ENCODE data around the gene NOC4L. TPM values are rescaled to one million over a fixed set of nuclear protein-coding genes. Genes with fewer than 3 reads are reported as not detected.

Gene NOC4L
- total RNA-seq, 2 experiments from 2014 or later, result 31.0 to 47.6 TPM

GRCh38 chr12:132143336-132144071 lies 753 bp upstream of the NOC4L start:
- Histone ChIP-seq H3K9me3 (ENCODE audit: low read length) (no peaks in the 10 kb centered on the region), H3K27ac (ENCODE audit: low read depth, low read length, poor library complexity, severe bottlenecking) (peak overlapping the region; percentile 49), H3K4me3 (ENCODE audit: low read depth, low read length, poor library complexity, severe bottlenecking) (peak overlapping the region; percentile 89), H4K20me1 (ENCODE audit: insufficient read depth, low read length) (no peaks in the 10 kb centered on the region; the same call in 1 of the 2 replicates), H3K4me2 (ENCODE audit: low read length) (peak overlapping the region; percentile 90), H3K79me2 (ENCODE audit: insufficient read depth, low read depth, low read length) (peaks cover 44% of the 10 kb centered on the region), H3K4me1 (ENCODE audit: insufficient read depth, low read length, poor library complexity, severe bottlenecking) (peaks cover 19% of the 10 kb centered on the region), H3K9me2 (ENCODE audit: insufficient read depth, low read length) (no peaks in the 10 kb centered on the region), H3K36me3 (ENCODE audit: insufficient read depth, low read length) (peaks cover 76% of the 10 kb centered on the region), H2AFZ (ENCODE audit: low read length) (no peak overlapping the region)
- BruUV-seq (replicated peaks), result TSS peak; percentile 44
- ChIA-PET CTCF (ENCODE audit: unreplicated experiment) (no interaction called here), POLR2A (no interaction called here)
- peak; percentile 52 for DNase-seq (ENCODE audit: low spot score)
- intact Hi-C loops (cut with micrococcal nuclease; ENCODE audit: unreplicated experiment), result loop anchor here (5.0 kb wide), 1 partner anchor 56 kb away; no protein-coding TSS in a partner anchor
- TF ChIP-seq CTCF (conservative IDR thresholded peaks at IDR 0.05; ENCODE audit: low read length) (no peak), EZH2phosphoT487 (IDR thresholded peaks at IDR 0.05; ENCODE audit: borderline replicate concordance, low read depth, low read length) (no peak)

- no peaks in the 10 kb centered on the region; the same call in 1 of the 2 replicates for H4K20me1 ChIP-seq (ENCODE audit: insufficient read depth, low read length)
- CTCF ChIA-PET (ENCODE audit: unreplicated experiment), result no interaction called here
- DNase-seq (ENCODE audit: low spot score), result peak; percentile 31
- H3K27ac ChIP-seq (ENCODE audit: low read depth, low read length, poor library complexity, severe bottlenecking), result peak overlapping the region; percentile 14
- H3K4me2 ChIP-seq (ENCODE audit: low read length), result peak overlapping the region; percentile 85
- H2AFZ ChIP-seq (ENCODE audit: low read length), result no peak overlapping the region
- peaks cover 19% of the 10 kb centered on the region for H3K4me1 ChIP-seq (ENCODE audit: insufficient read depth, low read length, poor library complexity, severe bottlenecking)
- POLR2A ChIA-PET, result no interaction called here
- peaks cover 44% of the 10 kb centered on the region for H3K79me2 ChIP-seq (ENCODE audit: insufficient read depth, low read depth, low read length)
- H3K36me3 ChIP-seq (ENCODE audit: insufficient read depth, low read length), result peaks cover 65% of the 10 kb centered on the region
- TF ChIP-seq EZH2phosphoT487 (IDR thresholded peaks at IDR 0.05; ENCODE audit: borderline replicate concordance, low read depth, low read length) (no peak), CTCF (conservative IDR thresholded peaks at IDR 0.05; ENCODE audit: low read length) (no peak)
- BruUV-seq (replicated peaks), result no TSS peak
- no peaks in the 10 kb centered on the region for H3K9me2 ChIP-seq (ENCODE audit: insufficient read depth, low read length)
- peak overlapping the region; percentile 89 for H3K4me3 ChIP-seq (ENCODE audit: low read depth, low read length, poor library complexity, severe bottlenecking)
- no peaks in the 10 kb centered on the region for H3K9me3 ChIP-seq (ENCODE audit: low read length)
- intact Hi-C loops (cut with micrococcal nuclease; ENCODE audit: unreplicated experiment), result loop anchor here (5.0 kb wide), 1 partner anchor 57 kb away; no protein-coding TSS in a partner anchor
These were observed 532 bp downstream of the NOC4L start for GRCh38 chr12:132144810-132145168.

- Histone ChIP-seq H3K4me3 (ENCODE audit: low read depth, low read length, poor library complexity, severe bottlenecking) (peak overlapping the region; percentile 89), H3K9me2 (ENCODE audit: insufficient read depth, low read length) (no peaks in the 10 kb centered on the region), H2AFZ (ENCODE audit: low read length) (no peak overlapping the region), H3K79me2 (ENCODE audit: insufficient read depth, low read depth, low read length) (peaks cover 44% of the 10 kb centered on the region), H3K4me2 (ENCODE audit: low read length) (peak overlapping the region; percentile 85), H4K20me1 (ENCODE audit: insufficient read depth, low read length) (no peaks in the 10 kb centered on the region; the same call in 1 of the 2 replicates), H3K4me1 (ENCODE audit: insufficient read depth, low read length, poor library complexity, severe bottlenecking) (peaks cover 19% of the 10 kb centered on the region), H3K36me3 (ENCODE audit: insufficient read depth, low read length) (peaks cover 59% of the 10 kb centered on the region), H3K27ac (ENCODE audit: low read depth, low read length, poor library complexity, severe bottlenecking) (no peak overlapping the region), H3K9me3 (ENCODE audit: low read length) (no peaks in the 10 kb centered on the region)
- POLR2A ChIA-PET, result no interaction called here
- no TSS peak for BruUV-seq (replicated peaks)
- DNase-seq (ENCODE audit: low spot score), result no peak
- intact Hi-C loops (cut with micrococcal nuclease; ENCODE audit: unreplicated experiment), result no loop called here
- TF ChIP-seq EZH2phosphoT487 (IDR thresholded peaks at IDR 0.05; ENCODE audit: borderline replicate concordance, low read depth, low read length) (no peak), CTCF (conservative IDR thresholded peaks at IDR 0.05; ENCODE audit: low read length) (no peak)
- CTCF ChIA-PET (ENCODE audit: unreplicated experiment), result no interaction called here
These were observed 1.1 kb downstream of the NOC4L start for GRCh38 chr12:132145334-132145733.
